SK-N-SH (cell line): ENCODE measurements around the gene PNCK. TPM values are rescaled to one million over a fixed set of nuclear protein-coding genes. Genes with fewer than 3 reads are reported as not detected.

Experiments used
- CTCF ChIA-PET: fragments of 300-600, 350-600 bp; formaldehyde crosslinking; extraction: SDS; loops from one replicate; lab custom pipeline; 2021; lab: Yijun Ruan, JAX
- POLR2A ChIA-PET: fragments of 350-600 bp; sonication (Branson Sonifier 250); formaldehyde crosslinking; extraction: SDS; loops from one replicate; lab custom pipeline; 2020; ENCODE audit warnings: antibody characterized with exemption, inconsistent platforms; lab: Yijun Ruan, JAX
- DNase-seq: peaks from one replicate; pipeline ENCODE4 v3.0.0; 2012
- H2AFZ ChIP-seq: fragments of 200-600 bp; sonication (generic); 2 replicates; pipeline ENCODE4 v1.8.1; 2016; ENCODE audit warnings: antibody characterized with exemption, mild to moderate bottlenecking, low read depth
- H3F3A ChIP-seq: fragments of 200-600 bp; sonication (generic); replicated peaks from 2 replicates; pipeline ENCODE3; 2016; ENCODE audit warnings: antibody characterized with exemption, mild to moderate bottlenecking; ENCODE audit not compliant: insufficient read depth
- H3K27ac ChIP-seq, 2 experiments: fragments of 200-500 bp in 1 of 2; fragments of 200-600 bp in 1 of 2; sonication (Bioruptor generic) in 1 of 2; sonication (generic), shearing (Covaris generic) in 1 of 2; 2 replicates each; pipeline versions ENCODE4 v1.5.1 to v1.6.1; 2014 to 2016; ENCODE audit warnings: low read depth in 2 of 2, inconsistent platforms in 1 of 2, low read length in 1 of 2, mild to moderate bottlenecking in 1 of 2, mixed read lengths in 1 of 2
- H3K27me3 ChIP-seq: fragments of 200-600 bp; sonication (generic), shearing (Covaris generic); 2 replicates; pipeline ENCODE4 v1.6.1; 2016; ENCODE audit warnings: mixed run types; ENCODE audit not compliant: insufficient read depth
- H3K36me3 ChIP-seq, 2 experiments: fragments of 200-500 bp in 1 of 2; fragments of 200-600 bp in 1 of 2; sonication (Bioruptor generic) in 1 of 2; sonication (generic) in 1 of 2; replicated peaks in 1 of 2; 2 replicates each; pipeline versions ENCODE3 to v1.5.1; 2014 to 2016; ENCODE audit warnings: low read length in 1 of 2, mild to moderate bottlenecking in 1 of 2; ENCODE audit not compliant: insufficient read depth in 2 of 2, control insufficient read depth in 1 of 2
- H3K4me1 ChIP-seq, 2 experiments: fragments of 200-500 bp in 1 of 2; fragments of 200-600 bp in 1 of 2; sonication (Bioruptor generic) in 1 of 2; sonication (generic), shearing (Covaris generic) in 1 of 2; 2 replicates each; pipeline versions ENCODE4 v1.5.1 to v1.6.1; 2014 to 2016; ENCODE audit warnings: low read depth in 1 of 2, low read length in 1 of 2, mixed run types in 1 of 2; ENCODE audit not compliant: insufficient read depth in 2 of 2, control insufficient read depth in 1 of 2
- H3K4me2 ChIP-seq: fragments of 200-600 bp; sonication (generic), shearing (Covaris generic); 2 replicates; pipeline ENCODE4 v1.6.1; 2017; ENCODE audit warnings: mixed run types
- H3K4me3 ChIP-seq, 2 experiments: fragments of 200-500 bp in 1 of 2; fragments of 200-600 bp in 1 of 2; sonication (Bioruptor generic) in 1 of 2; sonication (generic), shearing (Covaris generic) in 1 of 2; 2 replicates each; pipeline versions ENCODE4 v1.5.1 to v1.8.1; 2014 to 2016; ENCODE audit warnings: low read depth in 2 of 2, inconsistent platforms in 1 of 2, low read length in 1 of 2, mild to moderate bottlenecking in 1 of 2, mixed read lengths in 1 of 2, moderate library complexity in 1 of 2
- H3K79me2 ChIP-seq: fragments of 200-600 bp; sonication (generic); 2 replicates; pipeline ENCODE4 v1.8.1; 2017; ENCODE audit warnings: mild to moderate bottlenecking; ENCODE audit not compliant: insufficient read depth
- H3K9ac ChIP-seq: fragments of 200-600 bp; sonication (generic); 2 replicates; pipeline ENCODE4 v1.6.1; 2017; ENCODE audit warnings: mixed run types
- H3K9me2 ChIP-seq: fragments of 200-600 bp; sonication (generic); 2 replicates; pipeline ENCODE4 v1.6.1; 2017; ENCODE audit warnings: mixed run types
- H3K9me3 ChIP-seq: fragments of 200-600 bp; sonication (generic); 2 replicates; pipeline ENCODE4 v1.6.1; 2017; ENCODE audit warnings: mixed run types, mild to moderate bottlenecking, moderate library complexity
- H4K20me1 ChIP-seq: fragments of 200-600 bp; sonication (generic); 2 replicates; pipeline ENCODE4 v1.6.1; 2017; ENCODE audit warnings: mild to moderate bottlenecking, mixed run types; ENCODE audit not compliant: insufficient read depth
- ELF1 ChIP-seq: IDR thresholded peaks from 2 replicates; pipeline ENCODE4 v1.4.0; 2012
- EP300 ChIP-seq, 2 experiments: IDR thresholded peaks; 2 replicates each; pipeline versions ENCODE4 v1.4.0 to v1.6.1; 2012; ENCODE audit warnings: borderline replicate concordance in 1 of 2, low read depth in 1 of 2, low read length in 1 of 2
- FOSL2 ChIP-seq: IDR thresholded peaks from 2 replicates; pipeline ENCODE4 v1.4.0; 2012; ENCODE audit warnings: low read depth, mild to moderate bottlenecking, moderate library complexity, borderline replicate concordance
- FOXJ3 ChIP-seq: sonication (generic); formaldehyde crosslinking; IDR thresholded peaks from 2 replicates; pipeline ENCODE4 v1.5.1; 2020; ENCODE audit warnings: mild to moderate bottlenecking, missing genetic modification reagents
- FOXM1 ChIP-seq: IDR thresholded peaks from 2 replicates; pipeline ENCODE4 v1.4.0; 2012; ENCODE audit warnings: low read depth, mild to moderate bottlenecking
- GABPA ChIP-seq: IDR thresholded peaks from 2 replicates; pipeline ENCODE4 v1.4.0; 2012; ENCODE audit warnings: low read depth, mild to moderate bottlenecking
- GATA2 ChIP-seq: sonication (generic); formaldehyde crosslinking; IDR thresholded peaks from 2 replicates; pipeline ENCODE4 v1.5.0; 2020; ENCODE audit warnings: mild to moderate bottlenecking, missing genetic modification reagents
- IRF3 ChIP-seq: fragments of 150-350 bp; IDR thresholded peaks from 2 replicates; pipeline ENCODE4 v1.6.1; 2016; ENCODE audit warnings: mild to moderate bottlenecking, low read depth, low read length
- JUND ChIP-seq: IDR thresholded peaks from 2 replicates; pipeline ENCODE4 v1.4.0; 2012
- MAX ChIP-seq: IDR thresholded peaks from 2 replicates; pipeline ENCODE4 v1.4.0; 2012; ENCODE audit warnings: low read depth
- NFIC ChIP-seq: IDR thresholded peaks from 2 replicates; pipeline ENCODE4 v1.4.0; 2012; ENCODE audit warnings: borderline replicate concordance
- REST ChIP-seq: IDR thresholded peaks from 2 replicates; pipeline ENCODE4 v1.6.1; 2012; ENCODE audit warnings: mild to moderate bottlenecking, low read depth, low read length, moderate library complexity
- RFX5 ChIP-seq: IDR thresholded peaks from 2 replicates; pipeline ENCODE4 v1.6.1; 2012; ENCODE audit warnings: mild to moderate bottlenecking, improper control_type of control experiment, low read length
- SIN3A ChIP-seq: IDR thresholded peaks from 2 replicates; pipeline ENCODE4 v1.6.1; 2012; ENCODE audit warnings: low read depth, mild to moderate bottlenecking, low read length, moderate library complexity, borderline replicate concordance
- SMC3 ChIP-seq: IDR thresholded peaks from 2 replicates; pipeline ENCODE4 v1.6.1; 2012; ENCODE audit warnings: low read depth, low read length, improper control_type of control experiment
- TCF12 ChIP-seq: IDR thresholded peaks from 2 replicates; pipeline ENCODE4 v1.4.0; 2012
- ZBTB33 ChIP-seq: IDR thresholded peaks from 2 replicates; pipeline ENCODE4 v1.4.0; 2012; ENCODE audit warnings: low read depth, borderline replicate concordance
- WGBS: methylation state at CpG from one replicate; pipeline ENCODE4 v1.1.6; 2017; ENCODE audit warnings: low lambda C conversion rate; 5-methylcytosine and 5-hydroxymethylcytosine counted together
- polyA plus RNA-seq, 3 experiments: library from polyadenylated mRNA; depleted of rRNA; stranded (reverse); fragments of >200 nt; gene quantifications; 2 replicates each; pipeline ENCODE4 v1.2.3, GENCODE V29; 2012

Gene PNCK
- polyA plus RNA-seq, 1 of the 3 experiments (the other 2 are of a cell fraction) = 1.2 TPM

- H3K9ac ChIP-seq = no peak overlapping the region
- H3K4me1 ChIP-seq = peaks cover 0 to 7% of the 10 kb centered on the region in 2 experiments; a peak in 1 of 4 replicates
- no peaks in the 10 kb centered on the region for H3K9me3 ChIP-seq
- H3K27ac ChIP-seq = no peak overlapping the region
- no peak for DNase-seq
- peaks cover 8 to 33% of the 10 kb centered on the region in 2 experiments for H3K36me3 ChIP-seq
- no peaks in the 10 kb centered on the region for H3K9me2 ChIP-seq
- H4K20me1 ChIP-seq = peaks cover 33% of the 10 kb centered on the region
- H2AFZ ChIP-seq = no peak overlapping the region
- 13% methylated on average over 1 of the region's 2 CpGs for WGBS
- CTCF ChIA-PET = interaction anchor here (0.8 to 1.7 kb wide), 3 partner anchors 11 to 165 kb away, joined by 3 to 11 read pairs (median 5); no protein-coding TSS in a partner anchor
- no peaks in the 10 kb centered on the region; the same call in 1 of the 2 replicates for H3K27me3 ChIP-seq
- no peak overlapping the region for H3K4me3 ChIP-seq
- H3F3A ChIP-seq = no peaks in the 10 kb centered on the region
- H3K4me2 ChIP-seq = no peak overlapping the region
- POLR2A ChIA-PET = no interaction called here
- peaks cover 59% of the 10 kb centered on the region for H3K79me2 ChIP-seq
- TF ChIP-seq ELF1 (no peak), EP300 (IDR thresholded peaks at IDR 0.05; ENCODE audit: borderline replicate concordance in 1 of 2, low read depth in 1 of 2, low read length in 1 of 2) (no peak), FOSL2 (no peak), FOXJ3 (CRISPR knock-in tag) (no peak), ZBTB33 (no peak), MAX (no peak), REST (no peak), JUND (no peak), SMC3 (no peak), GABPA (no peak), SIN3A (no peak), IRF3 (no peak), GATA2 (CRISPR knock-in tag) (no peak), NFIC (no peak), TCF12 (no peak), FOXM1 (no peak), RFX5 (no peak)
Observed at GRCh38 chrX:153719701-153720100, 46.1 kb upstream of the PNCK start.
